IMR-90 (cell line): ENCODE results near the gene RSBN1L. TPM values are rescaled to one million over a fixed set of nuclear protein-coding genes. Genes with fewer than 3 reads are reported as not detected.

Experiments used
- ATAC-seq: fragments of 200-7000 bp; cut with Tn5 transposase; 2 replicates; pipeline ENCODE4 v1.9.1; 2020; ENCODE audit warnings: low read depth, mild to moderate bottlenecking, moderate library complexity
- BruUV-seq: library from RNA; stranded (reverse); fragments of 400-500 nt; replicated peaks from 2 replicates; lab custom pipeline; 2021; lab: Mats Ljungman, UMichigan
- CTCF ChIA-PET: fragments of 300-600 bp; formaldehyde crosslinking; extraction: SDS; loops from one replicate; lab custom pipeline; 2021; ENCODE audit warnings: antibody characterized with exemption; lab: Yijun Ruan, JAX
- POLR2A ChIA-PET: fragments of 300-600 bp; sonication (Branson Sonifier 250); formaldehyde crosslinking; loops from one replicate; lab custom pipeline; 2022; ENCODE audit warnings: antibody characterized with exemption; ENCODE audit not compliant: unreplicated experiment; lab: Charles Lee
- DNase-seq: peaks from one replicate; pipeline ENCODE4 v3.0.0; 2013
- H2AFZ ChIP-seq: replicated peaks from 2 replicates; pipeline ENCODE3; 2013; ENCODE audit warnings: low read length, mild to moderate bottlenecking; ENCODE audit not compliant: poor library complexity
- H2AK5ac ChIP-seq: 2 replicates; pipeline ENCODE4 v1.6.1; 2013; ENCODE audit warnings: low read depth, low read length, inconsistent platforms
- H2AK9ac ChIP-seq: replicated peaks from 2 replicates; pipeline ENCODE3; 2013; ENCODE audit warnings: mild to moderate bottlenecking, low read depth, low read length, moderate library complexity; ENCODE audit not compliant: poor library complexity
- H2BK120ac ChIP-seq: 2 replicates; pipeline ENCODE4 v1.6.1; 2013; ENCODE audit warnings: low read depth, low read length, inconsistent platforms
- H2BK15ac ChIP-seq: 3 replicates; pipeline ENCODE4 v1.6.1; 2013; ENCODE audit warnings: low read depth, low read length, inconsistent platforms
- H2BK20ac ChIP-seq: 2 replicates; pipeline ENCODE4 v1.6.1; 2013; ENCODE audit warnings: low read depth, mild to moderate bottlenecking, inconsistent platforms, low read length, moderate library complexity
- H2BK5ac ChIP-seq: 2 replicates; pipeline ENCODE4 v1.6.1; 2013; ENCODE audit warnings: mild to moderate bottlenecking, low read depth, low read length, inconsistent platforms; ENCODE audit not compliant: poor library complexity, severe bottlenecking
- H3K14ac ChIP-seq: replicated peaks from 2 replicates; pipeline ENCODE4 v1.6.1; 2013; ENCODE audit warnings: low read depth, low read length, inconsistent platforms
- H3K18ac ChIP-seq: 2 replicates; pipeline ENCODE4 v1.6.1; 2013; ENCODE audit warnings: low read depth, low read length, control low read depth
- H3K23ac ChIP-seq: 2 replicates; pipeline ENCODE4 v1.6.1; 2013; ENCODE audit warnings: low read depth, low read length, inconsistent platforms
- H3K27ac ChIP-seq: 2 replicates; pipeline ENCODE4 v1.5.1; 2013; ENCODE audit warnings: mild to moderate bottlenecking, control low read depth, low read length; ENCODE audit not compliant: insufficient read depth
- H3K27me3 ChIP-seq: 2 replicates; pipeline ENCODE4 v1.6.1; 2013; ENCODE audit warnings: low read length; ENCODE audit not compliant: control insufficient read depth, insufficient read depth
- H3K36me3 ChIP-seq: 2 replicates; pipeline ENCODE4 v1.6.1; 2013; ENCODE audit warnings: low read length, mixed read lengths; ENCODE audit not compliant: control insufficient read depth, insufficient read depth
- H3K4ac ChIP-seq: 2 replicates; pipeline ENCODE4 v1.6.1; 2013; ENCODE audit warnings: low read depth, low read length, inconsistent platforms
- H3K4me1 ChIP-seq: 2 replicates; pipeline ENCODE4 v1.6.1; 2013; ENCODE audit warnings: low read length, mixed read lengths; ENCODE audit not compliant: control insufficient read depth, insufficient read depth
- H3K4me2 ChIP-seq: 2 replicates; pipeline ENCODE4 v1.6.1; 2013; ENCODE audit warnings: low read depth, mild to moderate bottlenecking, control low read depth, low read length, moderate library complexity
- H3K4me3 ChIP-seq: 2 replicates; pipeline ENCODE4 v1.5.1; 2013; ENCODE audit warnings: low read depth, mild to moderate bottlenecking, control low read depth, low read length, moderate library complexity; ENCODE audit not compliant: insufficient read depth
- H3K56ac ChIP-seq: 2 replicates; pipeline ENCODE4 v1.6.1; 2013; ENCODE audit warnings: low read length, inconsistent platforms; ENCODE audit not compliant: insufficient read depth; ENCODE audit errors: extremely low read depth
- H3K79me1 ChIP-seq, 2 experiments: 2 replicates each; pipeline ENCODE4 v1.6.1; 2013; ENCODE audit warnings: low read length in 2 of 2, inconsistent platforms in 1 of 2, low read depth in 1 of 2
- H3K9ac ChIP-seq: 2 replicates; pipeline ENCODE4 v1.6.1; 2013; ENCODE audit warnings: low read depth, low read length, control low read depth
- H3K9me1 ChIP-seq: 2 replicates; pipeline ENCODE4 v1.6.1; 2013; ENCODE audit warnings: low read length, inconsistent platforms; ENCODE audit not compliant: insufficient read depth
- H3K9me3 ChIP-seq: 2 replicates; pipeline ENCODE4 v1.6.1; 2013; ENCODE audit warnings: low read length; ENCODE audit not compliant: control insufficient read depth, insufficient read depth
- H4K20me1 ChIP-seq: 2 replicates; pipeline ENCODE4 v1.6.1; 2013; ENCODE audit warnings: low read length, inconsistent platforms; ENCODE audit not compliant: insufficient read depth
- H4K5ac ChIP-seq: 2 replicates; pipeline ENCODE4 v1.6.1; 2013; ENCODE audit warnings: mild to moderate bottlenecking, low read depth, low read length, control low read depth
- H4K8ac ChIP-seq, 2 experiments: 2 replicates each; pipeline ENCODE4 v1.6.1; 2013; ENCODE audit warnings: low read depth in 2 of 2, low read length in 2 of 2, control low read depth in 1 of 2, inconsistent platforms in 1 of 2
- H4K91ac ChIP-seq: 2 replicates; pipeline ENCODE4 v1.6.1; 2013; ENCODE audit warnings: low read depth, low read length, inconsistent platforms; ENCODE audit not compliant: insufficient read depth
- BHLHE40 ChIP-seq: fragments of 150-350 bp; IDR thresholded peaks from 2 replicates; pipeline ENCODE4 v1.6.1; 2016; ENCODE audit warnings: mild to moderate bottlenecking, low read depth, low read length
- CEBPB ChIP-seq: IDR thresholded peaks from 2 replicates; pipeline ENCODE4 v1.6.1; 2012; ENCODE audit warnings: low read depth, low read length, improper control_type of control experiment
- CHD1 ChIP-seq: IDR thresholded peaks from 2 replicates; pipeline ENCODE4 v1.6.1; 2012; ENCODE audit warnings: low read depth, low read length, improper control_type of control experiment
- FOS ChIP-seq: fragments of 150-350 bp; IDR thresholded peaks from 2 replicates; pipeline ENCODE4 v1.6.1; 2016; ENCODE audit warnings: low read depth, low read length
- MAFK ChIP-seq: IDR thresholded peaks from 2 replicates; pipeline ENCODE4 v1.6.1; 2012; ENCODE audit warnings: low read depth, low read length, improper control_type of control experiment
- MAZ ChIP-seq: IDR thresholded peaks from 2 replicates; pipeline ENCODE4 v1.6.1; 2012; ENCODE audit warnings: low read depth, mild to moderate bottlenecking, low read length, improper control_type of control experiment, moderate library complexity, borderline replicate concordance
- MXI1 ChIP-seq: IDR thresholded peaks from 2 replicates; pipeline ENCODE4 v1.6.1; 2012; ENCODE audit warnings: low read depth, mild to moderate bottlenecking, low read length, moderate library complexity, borderline replicate concordance
- NFE2L2 ChIP-seq: fragments of 150-350 bp; IDR thresholded peaks from 2 replicates; pipeline ENCODE4 v1.6.1; 2016; ENCODE audit warnings: low read depth, mild to moderate bottlenecking, low read length
- RAD21 ChIP-seq: IDR thresholded peaks from 2 replicates; pipeline ENCODE4 v1.6.1; 2012; ENCODE audit warnings: low read length, improper control_type of control experiment
- RCOR1 ChIP-seq: IDR thresholded peaks from 2 replicates; pipeline ENCODE4 v1.6.1; 2012; ENCODE audit warnings: mild to moderate bottlenecking, low read length, improper control_type of control experiment; ENCODE audit not compliant: insufficient replicate concordance
- RFX5 ChIP-seq: IDR thresholded peaks from 2 replicates; pipeline ENCODE4 v1.8.0; 2012; ENCODE audit warnings: low read depth, mild to moderate bottlenecking, low read length, moderate library complexity
- SMC3 ChIP-seq: fragments of 150-350 bp; IDR thresholded peaks from 2 replicates; pipeline ENCODE4 v1.6.1; 2016; ENCODE audit warnings: low read depth, mild to moderate bottlenecking, antibody characterized with exemption, low read length, moderate library complexity
- WGBS, 2 experiments: methylation state at CpG; one replicate each; pipeline versions ENCODE4 v1.1.5 to v1.1.7; 2013; ENCODE audit warnings: missing lambda C conversion rate in 2 of 2; ENCODE audit not compliant: insufficient read length in 1 of 2; ENCODE audit errors: extremely low coverage in 2 of 2; 5-methylcytosine and 5-hydroxymethylcytosine counted together
- dilution Hi-C: fragments of 300-500 bp; cut with HindIII; formaldehyde crosslinking; loops from one replicate; pipeline ENCODE4 v1.14.3; 2018; ENCODE audit warnings: low sequenced_read_pairs; ENCODE audit not compliant: unreplicated experiment
- in situ Hi-C: fragments of 300-500 bp; cut with MboI; formaldehyde crosslinking; loops from 3 replicates; pipeline ENCODE4 v1.14.3; 2019; ENCODE audit warnings: low sequenced_read_pairs, inconsistent platforms, mixed read lengths
- intact Hi-C: fragments of 100-400 bp; cut with micrococcal nuclease; formaldehyde crosslinking; loops from 2 replicates; pipeline ENCODE4 v1.10.0; 2022
- polyA plus RNA-seq, 3 experiments: library from polyadenylated mRNA; depleted of rRNA; stranded (reverse); fragments of >200 nt; gene quantifications; 2 replicates each; pipeline ENCODE4 v1.2.3, GENCODE V29; 2012; ENCODE audit warnings: low replicate concordance in 1 of 3
- total RNA-seq: library from RNA; depleted of rRNA; stranded (reverse); fragments of >200 nt; gene quantifications from 2 replicates; pipeline ENCODE4 v1.2.3, GENCODE V29; 2012
- TF ChIP-seq, protein P1 (sequence below): fragments of 150-350 bp; IDR thresholded peaks from 2 replicates; pipeline ENCODE4 v1.6.1; 2016; ENCODE audit warnings: low read depth, mild to moderate bottlenecking, low read length, moderate library complexity, borderline replicate concordance

Gene RSBN1L
- total and polyA plus RNA-seq, 2 of the 4 experiments (the other 2 are of a cell fraction), result 7.8 to 14.7 TPM

- TF ChIP-seq, protein P1, sequence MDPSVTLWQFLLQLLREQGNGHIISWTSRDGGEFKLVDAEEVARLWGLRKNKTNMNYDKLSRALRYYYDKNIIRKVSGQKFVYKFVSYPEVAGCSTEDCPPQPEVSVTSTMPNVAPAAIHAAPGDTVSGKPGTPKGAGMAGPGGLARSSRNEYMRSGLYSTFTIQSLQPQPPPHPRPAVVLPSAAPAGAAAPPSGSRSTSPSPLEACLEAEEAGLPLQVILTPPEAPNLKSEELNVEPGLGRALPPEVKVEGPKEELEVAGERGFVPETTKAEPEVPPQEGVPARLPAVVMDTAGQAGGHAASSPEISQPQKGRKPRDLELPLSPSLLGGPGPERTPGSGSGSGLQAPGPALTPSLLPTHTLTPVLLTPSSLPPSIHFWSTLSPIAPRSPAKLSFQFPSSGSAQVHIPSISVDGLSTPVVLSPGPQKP, result no peak
Observed at GRCh38 chr7:77727936-77728701, 31.9 kb downstream of the RSBN1L start (continued).

DNA sequence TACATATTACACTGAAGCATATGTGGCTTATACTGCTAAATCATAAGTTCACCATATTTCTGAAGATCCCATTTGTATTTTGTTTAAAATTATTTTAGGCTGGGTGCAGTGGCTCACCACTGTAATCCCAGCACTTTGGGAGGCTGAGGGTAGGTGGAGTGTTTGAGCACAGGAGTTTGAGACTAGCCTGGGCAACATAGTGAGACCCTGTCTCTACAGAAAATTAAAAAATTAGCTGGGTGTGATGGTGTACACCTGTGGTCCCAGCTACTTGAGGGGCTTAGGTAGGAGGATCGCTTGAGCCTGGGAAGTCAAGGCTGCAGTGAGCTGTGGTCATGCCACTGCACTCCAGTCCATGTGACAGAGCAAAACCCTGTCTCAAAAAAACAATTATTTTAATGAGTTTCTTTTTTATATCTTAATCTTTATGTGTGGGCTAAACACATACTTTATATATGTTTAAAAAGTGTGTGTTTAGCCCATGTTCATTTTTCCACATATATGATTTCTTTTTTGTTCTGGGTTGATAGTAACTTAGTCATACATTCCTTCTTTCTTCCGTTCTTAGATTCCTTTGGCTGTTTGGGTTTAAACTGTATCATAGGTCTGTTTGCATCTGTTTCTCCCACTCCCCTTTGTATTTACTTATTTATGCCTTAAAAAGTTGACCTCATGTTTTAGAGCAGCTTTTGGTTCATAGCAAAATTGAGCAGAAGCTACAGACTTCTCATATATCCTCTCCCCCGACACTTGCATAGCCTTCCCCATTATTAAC lies 33.5 kb downstream of the RSBN1L start:
- H4K8ac ChIP-seq, result no peak overlapping the region
- no peak overlapping the region for H3K56ac ChIP-seq
- no peak overlapping the region for H3K18ac ChIP-seq
- peak overlapping the region; percentile 5; the same call in 1 of the 2 replicates for H3K4me2 ChIP-seq
- intact Hi-C loops, result no loop called here
- H3K4ac ChIP-seq, result no peak overlapping the region
- H2BK15ac ChIP-seq, result no peak overlapping the region
- H3K4me3 ChIP-seq, result no peak overlapping the region
- H3K9ac ChIP-seq, result no peak overlapping the region
- ChIA-PET CTCF (no interaction called here), POLR2A (no interaction called here)
- H2BK120ac ChIP-seq, result no peak overlapping the region
- no peak overlapping the region for H2BK20ac ChIP-seq
- peak; percentile 70 for ATAC-seq
- no peak overlapping the region; the same call in 1 of the 2 replicates for H4K5ac ChIP-seq
- no peak overlapping the region for H3K23ac ChIP-seq
- H2AK5ac ChIP-seq, result no peak overlapping the region
- H3K14ac ChIP-seq, result no peak overlapping the region
- dilution Hi-C loops, result no loop called here
- peaks cover 4% of the 10 kb centered on the region for H3K9me1 ChIP-seq
- DNase-seq, result peak; percentile 31
- peaks cover 14 to 67% of the 10 kb centered on the region in 2 experiments for H3K79me1 ChIP-seq
- no CpG with 5 or more reads among the region's 3 CpGs for WGBS, 2 experiments
- no TSS peak for BruUV-seq
- H3K27me3 ChIP-seq, result no peaks in the 10 kb centered on the region
- H3K4me1 ChIP-seq, result peaks cover 12% of the 10 kb centered on the region
- no peak overlapping the region for H4K91ac ChIP-seq
- H4K20me1 ChIP-seq, result peaks cover 45% of the 10 kb centered on the region; the same call in 1 of the 2 replicates
- H3K36me3 ChIP-seq, result no peaks in the 10 kb centered on the region
- no peak overlapping the region for H2AFZ ChIP-seq
- no peak overlapping the region for H2BK5ac ChIP-seq
- H3K27ac ChIP-seq, result no peak overlapping the region
- in situ Hi-C loops, result no loop called here
- no peak overlapping the region for H2AK9ac ChIP-seq
- no peaks in the 10 kb centered on the region for H3K9me3 ChIP-seq
- TF ChIP-seq BHLHE40, result no peak
- no peak for TF ChIP-seq RCOR1
- no peak for TF ChIP-seq MAFK
- TF ChIP-seq MAZ, result no peak
- TF ChIP-seq RAD21, result no peak
- no peak for TF ChIP-seq CEBPB
- TF ChIP-seq, protein P1, result no peak
- no peak for TF ChIP-seq SMC3
- no peak for TF ChIP-seq MXI1
- TF ChIP-seq FOS, result no peak
- no peak for TF ChIP-seq NFE2L2
- TF ChIP-seq RFX5, result no peak
- TF ChIP-seq CHD1, result no peak
